HG02610 (cell line): Measurements from ENCODE around the gene ABLIM3.

Source experiments
- ATAC-seq: cut with Tn5 transposase; IDR thresholded peaks from one replicate; pipeline ENCODE4 v1.9.1; 2021; ENCODE audit warnings: mild to moderate bottlenecking, moderate library complexity; ENCODE audit not compliant: unreplicated experiment

The ABLIM3 gene

DNA sequence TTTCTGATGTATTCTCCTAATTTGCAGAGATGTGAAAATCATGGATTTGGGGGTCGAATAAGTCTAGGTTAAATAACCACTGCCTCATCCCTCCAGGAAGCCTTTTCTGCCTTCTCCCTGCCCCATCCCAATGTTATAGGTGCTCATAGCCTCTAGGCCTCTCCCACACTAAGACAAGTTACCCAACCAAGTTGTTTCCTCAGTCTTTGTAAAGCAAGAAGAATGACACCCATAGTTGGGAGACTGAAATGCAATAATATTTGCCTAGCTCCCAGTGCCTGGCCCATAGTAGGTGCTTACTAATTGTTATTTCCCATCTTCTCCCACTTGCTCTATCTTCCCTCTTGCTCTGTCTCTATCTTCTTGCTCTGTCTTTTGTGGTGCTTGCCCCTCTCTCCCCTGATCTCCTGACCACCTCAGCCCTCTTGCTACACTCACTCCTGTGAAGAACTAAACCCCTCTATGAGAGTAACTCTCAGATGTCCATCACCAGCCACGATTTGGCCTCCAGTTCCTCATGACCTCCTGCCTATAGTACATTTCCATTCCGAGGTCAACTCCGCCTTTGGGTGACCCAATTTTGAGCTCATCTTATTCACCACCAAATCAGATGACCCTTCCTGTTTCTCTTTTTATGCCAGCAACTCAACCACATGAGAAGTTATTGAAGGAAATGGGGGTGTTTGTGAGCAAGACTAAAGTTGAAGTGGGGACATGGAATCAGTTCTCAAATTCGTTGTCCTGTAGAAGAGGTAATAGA is 137.3 kb downstream of the ABLIM3 start:
- ATAC-seq = no peak

DNA sequence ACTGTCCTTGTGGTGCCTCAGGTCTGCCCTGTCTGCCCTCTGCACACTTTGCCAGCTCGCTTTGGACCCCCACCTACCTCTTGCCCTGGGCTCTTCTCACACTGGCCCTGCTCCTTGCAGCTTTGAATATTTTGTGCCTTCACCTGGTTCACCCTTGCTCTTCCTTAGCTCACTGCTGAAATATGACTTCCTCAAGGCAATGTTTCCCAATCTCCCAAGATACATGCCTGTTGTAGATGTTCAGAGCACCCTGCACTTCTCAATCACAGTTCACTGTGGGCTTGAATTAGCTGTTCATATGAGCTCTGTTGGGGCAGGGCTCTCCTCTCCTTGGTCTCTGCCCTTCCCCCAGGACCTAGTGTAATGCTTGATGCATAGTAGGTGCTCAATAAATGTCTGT is 138.4 kb downstream of the ABLIM3 start:
- no peak for ATAC-seq

DNA sequence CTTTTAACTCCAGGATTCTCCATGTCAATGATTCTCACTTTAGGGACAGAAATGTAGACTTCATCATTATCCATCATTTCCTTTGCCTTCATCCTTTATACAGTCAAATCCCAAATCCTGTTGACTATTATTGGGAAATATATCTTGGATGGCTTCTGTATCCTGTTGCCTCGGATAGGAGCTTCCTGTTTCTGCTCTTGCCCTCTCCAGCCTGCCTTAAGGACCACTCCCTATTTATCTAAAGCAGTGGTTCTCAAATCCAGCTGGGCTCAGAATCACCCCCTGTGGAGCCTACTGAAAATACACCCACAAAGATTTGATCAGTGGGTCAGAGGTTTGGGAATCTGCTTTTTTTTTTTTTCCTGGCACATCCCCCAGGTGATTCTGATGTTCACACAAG is 138.8 kb downstream of the ABLIM3 start:
- no peak for ATAC-seq

DNA sequence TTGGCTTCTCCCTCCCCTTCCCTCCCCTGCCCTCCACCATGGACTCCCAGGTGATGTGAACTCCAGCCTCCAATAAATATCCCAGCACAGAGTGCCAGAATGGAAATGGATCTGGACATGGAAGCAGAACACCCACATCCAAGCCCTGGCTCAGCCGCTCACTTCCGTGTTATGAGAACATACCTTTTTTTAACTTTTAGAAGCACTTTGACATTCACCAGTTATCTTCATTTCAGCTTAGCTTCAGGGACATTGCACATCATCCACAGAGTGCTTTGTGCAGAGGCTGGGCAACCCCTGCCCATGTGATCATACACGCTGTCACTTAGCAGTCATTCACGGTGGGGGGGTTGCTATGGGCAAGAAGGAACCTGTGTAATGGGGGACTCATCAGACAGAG is 139.5 kb downstream of the ABLIM3 start:
- ATAC-seq = no peak

DNA sequence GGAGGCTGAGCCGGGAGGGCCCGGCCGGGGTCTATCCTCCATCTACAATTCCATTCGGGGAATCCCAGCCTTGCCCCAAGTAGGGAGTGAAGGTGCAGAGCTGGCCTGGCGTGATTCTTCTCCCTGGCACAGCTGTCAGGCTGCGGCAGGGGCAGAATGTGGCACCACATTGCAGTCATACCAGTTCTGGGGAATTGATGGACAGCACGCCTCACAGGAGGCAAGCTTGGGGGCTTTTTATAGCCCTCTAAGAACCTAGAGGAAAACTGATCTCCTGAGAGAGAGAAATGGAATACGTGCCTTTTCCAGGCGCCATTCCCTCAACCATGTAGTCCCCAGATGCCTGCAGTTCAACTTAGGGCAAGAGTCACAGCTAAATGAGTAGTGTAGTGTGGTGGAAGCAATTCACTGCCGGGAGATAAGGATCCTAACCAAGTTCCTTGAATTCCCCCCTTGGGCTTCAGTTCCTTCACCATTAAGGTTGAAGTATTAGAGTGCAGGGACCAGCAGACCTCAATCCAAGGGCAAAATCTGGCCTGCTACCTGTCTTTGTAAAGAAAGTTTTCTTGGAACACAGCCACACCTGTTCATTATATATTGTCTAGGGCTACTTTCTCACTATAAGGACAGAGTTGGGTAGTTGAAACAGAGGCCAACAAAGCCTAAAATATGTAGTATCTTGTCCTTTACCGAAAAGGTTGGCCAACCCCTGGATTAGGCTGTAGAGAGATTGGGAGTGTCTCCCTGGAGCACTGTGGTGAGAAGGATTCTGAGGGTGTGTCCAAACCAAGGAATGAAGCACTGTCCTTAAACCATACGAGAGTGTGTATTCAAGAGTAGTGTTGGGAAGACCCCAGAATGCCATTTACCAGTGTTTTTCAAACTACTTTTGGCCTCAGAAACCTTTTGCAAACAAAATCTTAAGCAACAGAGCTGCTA is 141.0 kb downstream of the ABLIM3 start:
- no peak for ATAC-seq

DNA sequence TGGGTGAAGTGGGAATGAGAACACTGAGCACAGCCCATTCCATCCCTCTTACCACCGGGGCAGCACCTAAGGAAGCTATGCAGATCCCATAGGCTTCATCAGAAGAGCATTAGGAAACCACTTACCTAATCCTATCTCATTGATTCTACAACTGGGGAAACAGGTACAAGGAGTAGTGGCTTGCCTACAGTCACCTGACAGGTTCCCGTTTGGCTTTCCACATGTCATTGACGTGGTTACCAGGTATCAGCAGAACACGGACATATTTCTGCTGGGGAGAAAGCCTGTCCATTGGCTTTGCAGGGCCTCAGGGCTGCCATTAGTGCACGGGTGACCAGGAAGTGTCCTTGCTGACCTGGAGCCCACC is 141.7 kb downstream of the ABLIM3 start:
- no peak for ATAC-seq

DNA sequence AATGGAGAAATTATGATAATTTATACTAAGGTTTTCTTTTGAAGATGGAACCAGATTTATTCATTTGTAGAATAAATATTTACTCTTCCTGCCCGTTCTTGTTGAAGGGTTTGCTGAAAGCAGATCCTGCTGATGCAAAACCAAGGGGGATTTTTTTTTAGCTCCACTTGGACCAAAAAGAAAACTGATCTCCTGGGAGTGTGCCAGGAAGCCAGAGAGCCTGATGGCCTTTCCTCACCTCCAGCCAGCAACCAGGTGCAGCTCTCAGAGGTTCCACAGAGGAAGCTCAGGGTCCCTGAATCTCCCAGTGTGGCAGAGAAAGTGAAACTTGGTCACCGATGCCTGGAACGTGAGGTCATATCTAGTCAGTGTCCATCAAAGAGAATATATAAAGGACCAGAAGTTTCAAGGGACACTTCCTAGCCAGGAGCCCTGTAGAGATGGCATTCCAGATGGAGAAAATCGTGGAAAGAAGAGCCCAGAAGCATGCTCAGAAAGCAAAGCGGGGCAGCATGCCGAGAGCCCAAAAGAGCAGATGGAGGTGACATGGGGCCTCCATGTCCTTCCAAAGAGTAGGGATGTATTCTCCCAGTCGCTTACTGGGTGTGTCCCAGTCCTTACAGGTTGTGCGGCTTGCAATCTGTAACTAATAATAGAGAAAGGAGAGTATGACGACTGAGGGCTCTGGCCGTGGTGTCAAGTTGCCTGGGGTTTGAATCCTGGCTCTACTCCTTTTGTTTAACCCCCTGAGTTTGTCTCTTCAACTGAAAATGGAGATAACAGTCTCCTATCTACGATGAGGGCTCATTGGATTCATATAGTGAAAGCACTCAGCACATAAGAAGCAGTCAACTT is 142.6 kb downstream of the ABLIM3 start:
- ATAC-seq = no peak

DNA sequence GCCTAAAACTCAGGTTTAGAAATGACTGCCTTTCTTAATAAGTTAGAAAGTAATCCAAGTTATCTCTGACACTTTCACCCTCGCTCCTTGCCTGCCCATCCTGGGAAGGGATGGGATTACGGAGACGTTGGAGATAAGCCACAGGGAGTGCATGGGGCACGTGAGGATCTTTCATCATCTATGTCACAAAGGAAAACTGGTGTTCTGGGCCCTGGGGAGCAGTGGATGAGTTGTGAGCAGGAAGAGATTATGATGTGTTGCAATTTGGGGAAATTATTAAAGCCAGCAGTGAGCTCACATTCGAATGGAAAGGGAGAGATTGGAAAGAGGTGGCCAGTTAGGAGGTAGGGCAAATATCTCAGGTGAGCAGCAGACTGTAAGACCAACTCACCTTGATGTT is 143.2 kb downstream of the ABLIM3 start:
- no peak for ATAC-seq

DNA sequence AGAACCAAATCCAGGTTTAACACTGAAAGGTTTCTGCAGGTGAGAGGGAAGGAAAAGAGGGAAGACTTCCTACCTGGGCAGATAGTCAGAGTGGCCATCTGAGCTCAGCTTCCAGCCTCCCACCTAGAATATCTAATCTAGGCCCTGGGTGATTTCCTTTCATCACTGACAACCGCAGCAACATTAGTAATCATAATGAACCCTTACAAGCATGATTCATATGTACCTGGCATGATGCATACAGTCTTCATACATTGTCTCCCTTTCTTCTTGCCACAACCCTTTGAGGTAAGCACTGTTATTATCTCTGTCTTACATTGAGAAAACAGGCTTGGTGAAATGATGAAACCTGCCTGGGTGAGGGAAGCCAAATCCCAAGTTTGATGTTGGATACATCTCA is 143.9 kb downstream of the ABLIM3 start:
- no peak for ATAC-seq

DNA sequence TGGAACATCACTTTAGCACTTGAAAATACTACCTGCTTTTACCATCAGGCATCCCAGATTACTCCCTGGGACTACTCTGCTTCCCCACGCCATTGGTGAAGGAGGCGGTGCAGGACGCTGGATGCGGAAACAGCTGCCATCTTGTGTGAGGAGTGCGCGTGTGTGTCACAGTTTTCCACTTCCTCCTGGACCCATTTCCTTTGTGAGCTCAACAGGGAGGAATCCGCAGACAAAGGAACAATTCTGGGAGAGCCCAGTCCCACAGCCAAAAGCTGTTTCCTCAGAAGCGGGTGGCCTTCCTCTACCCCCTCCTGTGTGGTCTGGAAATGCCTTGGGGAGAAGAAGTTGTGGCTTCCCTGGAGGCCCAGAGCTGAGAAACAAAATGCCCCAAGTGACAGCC is 147.1 kb downstream of the ABLIM3 start:
- ATAC-seq = no peak

DNA sequence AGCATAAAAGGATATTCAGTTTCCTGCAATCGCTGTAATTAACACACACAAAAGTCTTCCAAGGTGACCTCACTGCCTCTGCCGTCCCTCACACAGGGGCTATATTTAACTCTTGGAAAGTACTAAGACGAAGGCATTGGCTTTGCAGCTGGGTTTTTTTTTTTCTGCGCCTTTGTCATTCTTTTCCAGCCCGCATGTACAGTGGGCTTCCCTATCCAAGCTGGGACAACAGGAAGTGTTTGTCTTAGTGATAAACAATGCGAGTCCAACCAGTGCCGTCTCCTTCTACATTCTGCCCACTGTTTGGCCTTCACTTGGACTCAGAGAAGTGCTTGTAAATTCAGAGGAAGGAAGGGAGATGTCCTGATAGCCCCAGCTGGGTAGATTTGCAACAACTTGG is 148.0 kb downstream of the ABLIM3 start:
- no peak for ATAC-seq

DNA sequence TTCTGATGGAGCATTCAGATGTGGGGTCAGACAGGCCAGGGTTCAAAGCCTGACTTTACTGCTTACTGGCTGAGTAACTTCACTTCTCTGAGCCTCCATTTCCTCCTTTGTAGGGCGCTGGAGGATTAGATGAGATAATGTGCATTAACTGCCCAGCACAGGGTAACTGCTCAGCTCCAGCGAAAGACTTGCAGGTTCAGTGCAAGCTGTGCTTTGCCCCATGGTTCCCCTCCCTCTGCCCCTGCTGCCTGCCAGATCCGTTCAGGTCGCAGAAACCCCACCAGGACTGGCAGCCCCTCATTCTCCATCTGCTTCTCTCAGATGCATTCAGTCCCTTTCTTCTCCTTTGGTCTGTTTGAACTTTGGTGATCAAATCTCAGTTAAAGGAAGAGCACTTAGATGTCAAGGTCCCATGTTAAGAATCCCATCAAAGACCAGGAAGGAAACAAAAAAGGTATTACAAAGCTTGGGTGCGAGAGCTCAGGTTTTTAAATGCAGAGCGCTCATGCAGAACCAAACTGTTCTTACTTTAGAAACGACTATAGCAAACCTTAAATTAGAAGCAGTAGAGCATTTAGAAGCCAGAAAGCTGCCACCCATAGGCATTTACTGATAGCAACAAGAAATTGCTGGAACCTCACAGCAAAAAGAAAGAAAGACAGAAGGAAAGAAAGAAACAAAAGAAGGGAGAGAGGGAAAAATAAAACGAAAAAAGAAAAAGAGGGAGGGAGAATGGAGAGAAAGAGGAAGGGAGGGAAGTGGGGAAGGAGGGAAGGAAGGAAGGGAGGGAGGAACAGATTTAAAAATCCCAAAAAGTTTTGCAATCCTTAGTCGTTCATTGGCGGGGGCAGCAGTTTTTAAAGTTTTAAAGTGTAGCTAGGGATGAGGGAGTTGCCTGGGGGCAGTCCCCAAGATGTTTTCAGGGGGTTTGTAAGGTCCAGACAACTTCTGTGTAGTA is 153.9 kb downstream of the ABLIM3 start:
- ATAC-seq = no peak

DNA sequence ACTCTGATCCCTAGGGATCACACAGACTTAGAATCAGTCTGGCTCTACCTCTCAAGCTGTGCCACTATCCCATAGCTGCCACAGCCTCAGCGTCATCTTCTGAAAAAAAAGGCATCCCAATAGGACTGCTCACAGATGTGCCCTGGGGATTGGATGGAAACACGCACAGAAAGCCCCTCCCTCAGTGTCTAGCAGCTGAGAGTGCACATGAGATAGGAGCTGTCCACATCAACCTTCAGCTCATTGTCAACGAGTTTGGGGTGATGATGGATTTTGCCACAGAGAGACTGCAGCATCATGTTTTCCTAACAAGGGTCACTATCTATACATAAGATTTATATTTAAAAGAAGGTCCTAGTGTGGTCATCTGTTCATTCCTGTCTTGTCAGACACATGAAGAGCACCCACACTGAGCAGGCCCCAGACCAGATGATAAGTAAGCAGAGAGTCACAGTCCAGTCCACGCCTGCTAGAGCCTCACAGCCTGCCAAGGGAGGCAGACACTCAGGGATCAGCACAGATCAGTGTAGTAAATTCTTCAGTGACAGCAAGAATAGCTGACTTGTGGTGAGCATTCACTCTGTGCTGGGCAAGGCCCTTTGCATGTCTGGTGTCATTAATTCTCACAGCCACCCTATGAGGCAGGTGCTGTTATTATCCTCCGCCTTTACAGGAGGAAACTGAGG is 156.2 kb downstream of the ABLIM3 start:
- no peak for ATAC-seq

DNA sequence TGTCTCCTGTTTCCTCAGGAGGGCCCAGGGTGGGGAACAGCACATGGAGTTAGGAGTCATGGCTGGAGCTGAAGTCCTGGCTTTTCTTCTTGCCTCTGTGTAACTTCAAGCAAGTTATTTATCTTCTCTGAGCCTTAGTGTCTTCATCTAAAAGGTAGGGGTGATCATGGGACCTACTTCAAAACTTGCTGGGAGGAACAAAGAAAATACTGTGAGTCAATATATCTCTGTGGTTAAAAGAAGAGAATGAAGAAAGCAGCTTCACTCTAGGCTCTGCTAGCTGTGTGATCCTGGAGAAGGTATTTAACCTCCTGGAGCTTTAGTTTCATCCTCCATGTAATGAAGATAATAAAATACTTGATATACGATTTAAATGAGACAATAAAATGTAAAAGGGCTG is 156.9 kb downstream of the ABLIM3 start:
- no peak for ATAC-seq

DNA sequence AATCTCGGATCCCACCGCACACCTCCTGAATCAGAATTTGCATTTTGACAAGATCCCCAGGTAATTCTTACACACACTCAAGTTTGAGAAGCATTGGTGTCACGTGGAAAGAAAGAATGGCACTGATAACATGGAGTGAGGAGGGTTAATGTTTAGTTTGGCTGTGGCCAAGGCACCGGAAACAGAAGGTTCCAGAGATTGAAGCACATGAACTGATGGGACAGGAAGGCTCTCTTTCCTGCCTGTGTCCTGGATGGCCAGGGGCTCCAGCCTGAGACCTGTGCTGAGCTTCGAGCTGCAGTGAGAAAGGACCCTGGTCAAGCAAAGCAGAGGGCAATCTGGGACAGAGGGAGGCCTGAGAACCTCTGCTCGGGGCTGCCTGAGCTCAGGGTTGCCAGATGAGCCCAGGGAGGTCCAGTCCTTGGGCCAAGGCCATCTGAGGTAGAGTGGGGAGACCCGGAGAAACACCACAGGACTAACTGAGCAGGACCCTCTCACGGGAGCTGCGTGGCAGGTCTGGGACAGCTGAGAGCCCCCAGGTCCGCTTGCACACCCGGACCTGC is 157.6 kb downstream of the ABLIM3 start:
- no peak for ATAC-seq

DNA sequence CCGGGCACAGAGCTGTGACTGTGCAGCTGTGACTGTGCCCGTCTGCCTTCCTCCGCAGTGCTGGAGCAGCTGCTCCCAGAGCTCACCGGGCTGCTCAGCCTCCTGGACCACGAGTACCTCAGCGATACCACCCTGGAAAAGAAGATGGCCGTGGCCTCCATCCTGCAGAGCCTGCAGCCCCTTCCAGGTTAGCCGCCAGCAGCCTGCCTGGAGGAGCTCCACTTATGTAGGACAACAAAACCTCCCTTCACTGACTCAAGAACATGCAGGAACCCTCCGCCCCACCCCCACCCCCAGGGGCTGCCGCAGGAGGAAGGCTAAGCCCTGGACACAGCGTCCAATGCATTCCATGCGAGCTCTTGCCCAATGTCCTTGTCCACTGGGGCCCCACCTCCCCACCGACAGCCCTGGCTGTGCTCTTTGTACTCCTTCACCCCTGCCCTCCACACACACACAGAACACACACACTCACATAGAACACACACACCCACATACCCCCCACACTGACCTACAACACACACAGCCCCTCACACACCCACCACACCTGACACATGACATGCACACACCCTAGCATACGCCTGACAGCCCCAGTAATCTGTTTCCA is 158.3 kb downstream of the ABLIM3 start:
- no peak for ATAC-seq

DNA sequence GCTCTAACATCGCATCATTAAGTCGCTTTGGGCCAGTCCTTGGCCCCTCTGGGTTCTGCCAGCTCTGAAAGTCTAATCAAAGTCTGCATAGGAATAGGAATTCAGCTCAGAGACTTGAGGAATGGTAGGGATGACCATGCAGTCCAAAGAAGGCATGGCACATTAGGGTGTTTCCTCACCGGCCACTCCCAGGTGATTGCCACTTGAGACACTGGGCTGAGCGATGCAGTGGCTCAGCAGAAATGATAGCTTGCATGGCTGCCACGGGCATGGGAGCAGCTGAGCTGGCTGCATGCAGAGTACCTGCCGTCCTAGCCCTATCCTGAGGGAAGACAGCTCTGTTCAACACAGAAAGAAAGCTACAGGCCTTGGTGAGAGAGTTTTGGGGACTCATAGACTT is 159.1 kb downstream of the ABLIM3 start:
- no peak for ATAC-seq

DNA sequence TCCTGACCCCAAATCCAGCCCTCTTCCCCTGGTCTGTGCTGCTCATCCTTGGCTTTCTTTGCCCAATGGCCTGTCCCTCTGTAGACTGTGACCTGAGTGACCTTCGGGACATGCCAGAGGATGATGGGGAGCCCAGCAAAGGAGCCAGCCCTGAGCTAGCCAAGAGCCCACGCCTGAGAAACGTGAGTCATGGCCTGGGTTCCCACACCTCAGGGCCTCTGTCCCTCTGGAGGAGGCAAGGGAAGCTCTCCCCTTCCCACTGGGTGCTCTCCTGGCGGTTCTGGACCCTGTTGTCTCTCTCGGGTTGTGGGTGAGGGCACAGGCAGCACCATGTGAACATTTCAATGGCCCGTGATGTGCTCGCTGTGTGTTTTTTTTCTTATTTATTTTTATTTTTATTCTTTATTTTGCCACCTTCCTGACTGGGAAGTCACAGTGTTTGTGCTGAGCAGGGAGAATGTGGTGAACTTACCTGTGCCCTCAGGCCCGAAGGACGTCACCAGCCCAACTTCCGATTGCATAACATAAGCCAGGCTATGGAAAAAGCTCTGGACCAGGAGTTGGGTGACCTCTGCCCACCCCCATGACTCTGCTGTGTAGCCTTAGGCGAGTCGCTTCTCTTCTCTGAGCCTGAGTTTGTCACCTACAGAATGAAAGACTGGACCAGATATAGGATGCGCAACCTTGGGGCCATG is 159.9 kb downstream of the ABLIM3 start:
- ATAC-seq = no peak
